AML-193 (cell line): ENCODE data around the gene NFXL1.
"Not testable (repeated sequence)": the region's sequence is repeated elsewhere in the genome, so short reads cannot be mapped to it uniquely, and the experiment has no call there.

ENCODE experiments used
- DNase-seq, 2 experiments: peaks; one replicate each; lab custom pipeline; 2025; lab: John Stamatoyannopoulos, UW

The NFXL1 gene

GRCh38 chr4:47914220-47914925 lies at the start of gene NFXL1:
TSS of gene NFXL1 (minus strand) at chr4:47914583. CDS start at chr4:47914203, 380 bp downstream.
- peak; percentile 85 to 92 for DNase-seq

GRCh38 chr4:47954677-47955076 lies 40.3 kb upstream of the NFXL1 start:
- DNase-seq = no peak

- DNase-seq = no peak
Observed at GRCh38 chr4:47954245-47954644, 39.9 kb upstream of the NFXL1 start.

GRCh38 chr4:47945930-47946726 lies 31.7 kb upstream of the NFXL1 start:
- no peak for DNase-seq

- no peak for DNase-seq
Observed at GRCh38 chr4:47942081-47942819, 27.9 kb upstream of the NFXL1 start.

- no peak for DNase-seq
Observed at GRCh38 chr4:47939456-47939855, 25.1 kb upstream of the NFXL1 start.

- DNase-seq = no peak
Observed at GRCh38 chr4:47936336-47936735, 22.0 kb upstream of the NFXL1 start.

GRCh38 chr4:47933840-47934239 lies 19.5 kb upstream of the NFXL1 start:
- DNase-seq = peak; percentile 57 to 63

GRCh38 chr4:47930971-47931804 lies 16.8 kb upstream of the NFXL1 start:
- no peak for DNase-seq

GRCh38 chr4:47929682-47930201 lies 15.4 kb upstream of the NFXL1 start:
- DNase-seq = no peak

GRCh38 chr4:47926667-47927258 lies 12.4 kb upstream of the NFXL1 start:
- peak; percentile 11 to 38 for DNase-seq

- not testable (repeated sequence) for DNase-seq
Observed at GRCh38 chr4:47923261-47923608, 8.9 kb upstream of the NFXL1 start.

GRCh38 chr4:47922436-47923260 lies 8.3 kb upstream of the NFXL1 start:
- not testable (repeated sequence) for DNase-seq

GRCh38 chr4:47917163-47917562 lies 2.8 kb upstream of the NFXL1 start:
- not testable (repeated sequence) for DNase-seq

GRCh38 chr4:47915378-47915777 lies 995 bp upstream of the NFXL1 start:
- no peak for DNase-seq

- DNase-seq = peak; percentile 55 to 71
Observed at GRCh38 chr4:47914926-47915237, 499 bp upstream of the NFXL1 start.

GRCh38 chr4:47913861-47914219 lies 543 bp downstream of the NFXL1 start:
- no peak for DNase-seq

GRCh38 chr4:47913330-47913729 lies 1.1 kb downstream of the NFXL1 start:
- DNase-seq = no peak

GRCh38 chr4:47907089-47907646 lies 7.2 kb downstream of the NFXL1 start:
- DNase-seq = no peak

GRCh38 chr4:47899639-47900038 lies 14.7 kb downstream of the NFXL1 start:
- no peak for DNase-seq
